DOHH2 (cell line): ENCODE data around the gene ESRRA.

Source experiments
- EZH2phosphoT487 ChIP-seq: fragments of 200-600 bp; sonication (generic); IDR thresholded peaks from 2 replicates; pipeline ENCODE4 v1.6.1; 2017; ENCODE audit warnings: borderline replicate concordance, mild to moderate bottlenecking, antibody characterized with exemption, low read length, moderate library complexity, mixed read lengths
- TF ChIP-seq, protein P1 (sequence below): fragments of 200-600 bp; sonication (generic); IDR thresholded peaks from one replicate; pipeline ENCODE4 v1.5.1; 2014; ENCODE audit warnings: antibody characterized with exemption, mild to moderate bottlenecking, low read depth, low read length; ENCODE audit not compliant: poor library complexity, severe bottlenecking

DNA sequence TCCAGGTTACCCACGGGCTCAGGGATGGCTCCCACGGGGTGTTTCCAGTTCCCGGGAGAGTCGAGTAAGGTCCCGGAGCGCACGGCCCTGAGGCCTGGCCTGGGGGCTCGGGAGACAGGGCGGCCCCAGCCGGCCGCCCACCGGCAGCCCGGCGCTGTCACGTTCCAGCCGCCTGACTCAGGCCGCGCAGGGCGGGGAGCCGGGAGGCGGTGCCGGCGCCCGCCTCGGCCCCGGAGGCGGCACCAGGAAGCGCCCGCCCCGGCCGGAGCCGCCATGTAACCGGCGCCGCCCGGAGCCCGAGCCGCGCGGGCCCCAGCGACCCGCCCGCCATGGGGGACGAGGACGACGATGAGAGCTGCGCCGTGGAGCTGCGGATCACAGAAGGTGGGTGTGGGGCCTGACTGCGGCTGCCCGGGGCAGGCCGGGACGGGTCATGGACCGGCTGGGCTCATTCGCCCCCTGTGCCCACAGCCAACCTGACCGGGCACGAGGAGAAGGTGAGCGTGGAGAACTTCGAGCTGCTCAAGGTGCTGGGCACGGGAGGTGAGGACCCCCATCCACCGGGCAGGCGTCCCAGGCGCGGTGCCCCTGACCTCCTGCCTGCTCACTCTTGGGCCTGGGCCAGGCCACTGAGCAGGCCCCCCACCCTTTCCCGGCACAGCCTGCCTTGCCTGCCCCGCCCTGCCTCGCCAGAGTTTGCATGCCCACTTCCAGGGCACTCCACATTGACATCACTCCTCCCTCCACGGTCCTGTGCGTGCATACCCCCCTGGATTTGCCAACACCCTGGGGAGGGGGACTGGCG lies 53.8 kb downstream of the ESRRA start, which contains the start of gene RPS6KA4:
- TF ChIP-seq, protein P1, sequence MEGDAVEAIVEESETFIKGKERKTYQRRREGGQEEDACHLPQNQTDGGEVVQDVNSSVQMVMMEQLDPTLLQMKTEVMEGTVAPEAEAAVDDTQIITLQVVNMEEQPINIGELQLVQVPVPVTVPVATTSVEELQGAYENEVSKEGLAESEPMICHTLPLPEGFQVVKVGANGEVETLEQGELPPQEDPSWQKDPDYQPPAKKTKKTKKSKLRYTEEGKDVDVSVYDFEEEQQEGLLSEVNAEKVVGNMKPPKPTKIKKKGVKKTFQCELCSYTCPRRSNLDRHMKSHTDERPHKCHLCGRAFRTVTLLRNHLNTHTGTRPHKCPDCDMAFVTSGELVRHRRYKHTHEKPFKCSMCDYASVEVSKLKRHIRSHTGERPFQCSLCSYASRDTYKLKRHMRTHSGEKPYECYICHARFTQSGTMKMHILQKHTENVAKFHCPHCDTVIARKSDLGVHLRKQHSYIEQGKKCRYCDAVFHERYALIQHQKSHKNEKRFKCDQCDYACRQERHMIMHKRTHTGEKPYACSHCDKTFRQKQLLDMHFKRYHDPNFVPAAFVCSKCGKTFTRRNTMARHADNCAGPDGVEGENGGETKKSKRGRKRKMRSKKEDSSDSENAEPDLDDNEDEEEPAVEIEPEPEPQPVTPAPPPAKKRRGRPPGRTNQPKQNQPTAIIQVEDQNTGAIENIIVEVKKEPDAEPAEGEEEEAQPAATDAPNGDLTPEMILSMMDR, result no peak
- no peak for TF ChIP-seq EZH2phosphoT487
